G401.6 (cell line): ENCODE measurements around the gene SUV39H1.
"Not testable (repeated sequence)": the region's sequence is repeated elsewhere in the genome, so short reads cannot be mapped to it uniquely, and the experiment has no call there.

ENCODE experiments used
- FAIRE-seq: peaks from 2 replicates; lab custom pipeline; 2012; peaks lifted over from hg19 to GRCh38; lab: Jason Lieb, UNC

The SUV39H1 gene

GRCh38 chrX:48696301-48696908, at the start of gene SUV39H1:
TSS of gene SUV39H1 (plus strand) at chrX:48696734. CDS start at chrX:48696785, 51 bp downstream.
- FAIRE-seq: peak; percentile 62

GRCh38 chrX:48648336-48648751, 48.2 kb upstream of the SUV39H1 start:
- peak; percentile 86 for FAIRE-seq

- no peak for FAIRE-seq
Measured at GRCh38 chrX:48649102-48649501, 47.4 kb upstream of the SUV39H1 start.

- not testable (repeated sequence) for FAIRE-seq
Measured at GRCh38 chrX:48652055-48652579, 44.4 kb upstream of the SUV39H1 start.

GRCh38 chrX:48654746-48655145, 41.8 kb upstream of the SUV39H1 start:
- not testable (repeated sequence) for FAIRE-seq

- not testable (repeated sequence) for FAIRE-seq
Measured at GRCh38 chrX:48659686-48660085, 36.8 kb upstream of the SUV39H1 start.

GRCh38 chrX:48663241-48663640, 33.3 kb upstream of the SUV39H1 start:
- FAIRE-seq: no peak

GRCh38 chrX:48664156-48664555, 32.4 kb upstream of the SUV39H1 start:
- no peak for FAIRE-seq

- FAIRE-seq: no peak
Measured at GRCh38 chrX:48665991-48666390, 30.5 kb upstream of the SUV39H1 start.

- no peak for FAIRE-seq
Measured at GRCh38 chrX:48666649-48667048, 29.9 kb upstream of the SUV39H1 start.

GRCh38 chrX:48667509-48667908, 29.0 kb upstream of the SUV39H1 start:
- no peak for FAIRE-seq

- not testable (repeated sequence) for FAIRE-seq
Measured at GRCh38 chrX:48668187-48668586, 28.3 kb upstream of the SUV39H1 start.

- FAIRE-seq: peak; percentile 63
Measured at GRCh38 chrX:48676106-48676892, 20.2 kb upstream of the SUV39H1 start.

GRCh38 chrX:48676893-48677270, 19.7 kb upstream of the SUV39H1 start:
- no peak for FAIRE-seq

GRCh38 chrX:48677516-48677915, 19.0 kb upstream of the SUV39H1 start:
- FAIRE-seq: no peak

GRCh38 chrX:48680467-48680866, 16.1 kb upstream of the SUV39H1 start:
- FAIRE-seq: not testable (repeated sequence)

GRCh38 chrX:48680925-48681324, 15.6 kb upstream of the SUV39H1 start:
- not testable (repeated sequence) for FAIRE-seq

- FAIRE-seq: no peak
Measured at GRCh38 chrX:48681539-48682183, 14.9 kb upstream of the SUV39H1 start.

GRCh38 chrX:48682795-48683194, 13.7 kb upstream of the SUV39H1 start:
- not testable (repeated sequence) for FAIRE-seq

- FAIRE-seq: no peak
Measured at GRCh38 chrX:48683411-48683982, 13.0 kb upstream of the SUV39H1 start, which contains the start of gene WAS. TSS of gene WAS (plus strand) at chrX:48683799. CDS start at chrX:48683854, 55 bp downstream.

- FAIRE-seq: no peak
Measured at GRCh38 chrX:48684134-48684533, 12.4 kb upstream of the SUV39H1 start.

GRCh38 chrX:48685416-48685815, 11.1 kb upstream of the SUV39H1 start:
- FAIRE-seq: no peak
